OCI-LY1 (cell line): Measurements from ENCODE around the gene ISCU.

Experiments used
- EZH2 ChIP-seq: fragments of 200-600 bp; sonication (generic), shearing (Covaris generic); IDR thresholded peaks from 2 replicates; pipeline ENCODE4 v1.8.0; 2017; ENCODE audit warnings: borderline replicate concordance, mixed run types, mild to moderate bottlenecking, antibody characterized with exemption, low read length, moderate library complexity, mixed read lengths
- TF ChIP-seq, protein P1 (sequence below): fragments of 200-600 bp; sonication (generic), shearing (Covaris generic); IDR thresholded peaks from 2 replicates; pipeline ENCODE4 v1.5.1; 2017; ENCODE audit warnings: mild to moderate bottlenecking, antibody characterized with exemption, low read length, moderate library complexity, mixed read lengths

DNA sequence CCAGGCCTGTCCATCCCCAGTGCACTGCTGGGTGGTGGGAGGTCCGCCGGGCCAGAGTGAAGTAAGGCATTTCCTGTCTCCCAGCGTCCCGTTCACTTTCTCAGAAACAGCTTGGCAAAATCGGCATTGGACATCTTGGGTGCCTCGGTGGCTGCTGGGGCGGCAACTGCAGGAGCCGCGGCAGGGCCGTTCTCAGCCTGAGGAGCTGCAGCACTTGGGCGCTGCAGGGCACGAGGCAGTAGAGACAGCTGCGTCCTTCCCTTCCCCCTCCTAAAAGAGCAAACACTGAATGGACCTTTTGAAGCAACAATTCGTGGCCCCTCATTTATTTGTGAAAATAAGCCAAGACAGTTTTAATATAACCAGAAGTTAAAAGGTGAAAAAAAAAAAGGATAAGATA is 39.0 kb upstream of the ISCU start:
- TF ChIP-seq, protein P1, sequence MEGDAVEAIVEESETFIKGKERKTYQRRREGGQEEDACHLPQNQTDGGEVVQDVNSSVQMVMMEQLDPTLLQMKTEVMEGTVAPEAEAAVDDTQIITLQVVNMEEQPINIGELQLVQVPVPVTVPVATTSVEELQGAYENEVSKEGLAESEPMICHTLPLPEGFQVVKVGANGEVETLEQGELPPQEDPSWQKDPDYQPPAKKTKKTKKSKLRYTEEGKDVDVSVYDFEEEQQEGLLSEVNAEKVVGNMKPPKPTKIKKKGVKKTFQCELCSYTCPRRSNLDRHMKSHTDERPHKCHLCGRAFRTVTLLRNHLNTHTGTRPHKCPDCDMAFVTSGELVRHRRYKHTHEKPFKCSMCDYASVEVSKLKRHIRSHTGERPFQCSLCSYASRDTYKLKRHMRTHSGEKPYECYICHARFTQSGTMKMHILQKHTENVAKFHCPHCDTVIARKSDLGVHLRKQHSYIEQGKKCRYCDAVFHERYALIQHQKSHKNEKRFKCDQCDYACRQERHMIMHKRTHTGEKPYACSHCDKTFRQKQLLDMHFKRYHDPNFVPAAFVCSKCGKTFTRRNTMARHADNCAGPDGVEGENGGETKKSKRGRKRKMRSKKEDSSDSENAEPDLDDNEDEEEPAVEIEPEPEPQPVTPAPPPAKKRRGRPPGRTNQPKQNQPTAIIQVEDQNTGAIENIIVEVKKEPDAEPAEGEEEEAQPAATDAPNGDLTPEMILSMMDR, result no peak
- no peak for TF ChIP-seq EZH2
